VCaP (cell line): ENCODE measurements around the gene SNRPA.

ENCODE experiments used
- H3K27ac ChIP-seq: fragments of 450-650 bp; 2 replicates; pipeline ENCODE4 v1.5.1; 2017
- TF ChIP-seq, protein P1 (sequence below): fragments of 450-650 bp; conservative IDR thresholded peaks from 2 replicates; pipeline ENCODE4 v1.5.1; 2017; ENCODE audit warnings: mild to moderate bottlenecking, moderate library complexity

SNRPA gene

DNA sequence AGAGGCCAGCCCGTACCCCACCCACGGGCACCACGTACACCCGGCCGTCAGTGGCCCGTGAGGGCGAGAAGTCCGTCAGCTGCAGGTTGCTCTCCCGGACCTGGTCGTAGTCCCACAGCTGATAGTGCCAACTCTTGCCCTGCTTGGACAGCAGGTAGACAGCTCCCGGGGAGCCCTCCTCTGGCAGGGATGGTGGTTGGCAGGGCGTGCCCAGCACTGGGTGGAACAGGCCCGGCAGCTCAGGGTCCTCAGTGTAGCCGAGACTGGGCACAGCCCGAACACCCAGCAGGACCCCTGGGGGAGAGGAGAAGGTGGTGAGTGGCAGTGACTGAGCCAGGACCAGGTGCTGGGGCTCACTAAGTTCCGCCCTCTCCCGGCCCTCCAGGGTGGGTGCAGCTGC lies 8.5 kb upstream of the SNRPA start:
- H3K27ac ChIP-seq, result no peak overlapping the region
- TF ChIP-seq, protein P1, sequence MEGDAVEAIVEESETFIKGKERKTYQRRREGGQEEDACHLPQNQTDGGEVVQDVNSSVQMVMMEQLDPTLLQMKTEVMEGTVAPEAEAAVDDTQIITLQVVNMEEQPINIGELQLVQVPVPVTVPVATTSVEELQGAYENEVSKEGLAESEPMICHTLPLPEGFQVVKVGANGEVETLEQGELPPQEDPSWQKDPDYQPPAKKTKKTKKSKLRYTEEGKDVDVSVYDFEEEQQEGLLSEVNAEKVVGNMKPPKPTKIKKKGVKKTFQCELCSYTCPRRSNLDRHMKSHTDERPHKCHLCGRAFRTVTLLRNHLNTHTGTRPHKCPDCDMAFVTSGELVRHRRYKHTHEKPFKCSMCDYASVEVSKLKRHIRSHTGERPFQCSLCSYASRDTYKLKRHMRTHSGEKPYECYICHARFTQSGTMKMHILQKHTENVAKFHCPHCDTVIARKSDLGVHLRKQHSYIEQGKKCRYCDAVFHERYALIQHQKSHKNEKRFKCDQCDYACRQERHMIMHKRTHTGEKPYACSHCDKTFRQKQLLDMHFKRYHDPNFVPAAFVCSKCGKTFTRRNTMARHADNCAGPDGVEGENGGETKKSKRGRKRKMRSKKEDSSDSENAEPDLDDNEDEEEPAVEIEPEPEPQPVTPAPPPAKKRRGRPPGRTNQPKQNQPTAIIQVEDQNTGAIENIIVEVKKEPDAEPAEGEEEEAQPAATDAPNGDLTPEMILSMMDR, result no peak

DNA sequence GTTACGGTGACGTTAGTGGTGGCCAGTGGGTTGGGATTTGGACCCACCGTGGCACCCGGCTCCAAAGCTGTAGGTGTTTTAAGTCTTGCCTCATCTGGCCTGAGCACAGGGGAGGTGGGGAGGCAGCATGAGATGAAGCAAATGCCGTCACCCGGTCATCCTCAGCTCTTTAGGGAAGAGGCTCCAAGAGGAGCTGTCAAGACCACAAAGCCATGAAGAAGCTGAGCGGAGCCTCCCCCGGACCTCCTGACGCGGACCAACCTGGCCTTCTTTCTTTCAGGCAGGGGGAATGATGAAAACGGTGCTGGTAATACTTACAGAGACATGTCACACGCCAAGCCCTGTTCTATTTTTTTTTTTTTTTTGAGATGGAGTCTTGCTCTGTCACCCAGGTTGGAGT lies 8.1 kb upstream of the SNRPA start:
- TF ChIP-seq, protein P1, result no peak

DNA sequence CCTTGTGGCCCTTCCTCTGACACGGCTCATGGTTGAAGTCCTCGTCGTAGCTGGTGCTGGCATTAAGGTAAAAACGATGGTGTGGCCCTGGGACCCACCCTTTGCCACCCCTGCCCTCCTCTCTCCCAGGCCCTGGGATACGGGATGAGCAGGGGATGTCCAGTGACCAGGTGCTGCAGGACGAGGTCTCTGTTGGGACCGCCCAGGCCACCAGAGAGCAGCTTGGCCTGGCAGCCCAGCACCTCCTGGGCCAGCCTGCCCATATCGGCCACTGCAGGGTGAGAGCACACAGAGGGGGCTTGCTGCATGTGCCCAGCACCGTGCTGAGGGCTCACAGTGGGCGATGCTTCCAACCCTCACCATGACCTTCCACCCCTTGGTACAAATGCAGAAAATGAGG lies 7.1 kb upstream of the SNRPA start:
- TF ChIP-seq, protein P1, result no peak
- no peak overlapping the region for H3K27ac ChIP-seq

More for the DNA sequence above, 8.1 kb upstream of the SNRPA start:
- no peak overlapping the region for H3K27ac ChIP-seq

DNA sequence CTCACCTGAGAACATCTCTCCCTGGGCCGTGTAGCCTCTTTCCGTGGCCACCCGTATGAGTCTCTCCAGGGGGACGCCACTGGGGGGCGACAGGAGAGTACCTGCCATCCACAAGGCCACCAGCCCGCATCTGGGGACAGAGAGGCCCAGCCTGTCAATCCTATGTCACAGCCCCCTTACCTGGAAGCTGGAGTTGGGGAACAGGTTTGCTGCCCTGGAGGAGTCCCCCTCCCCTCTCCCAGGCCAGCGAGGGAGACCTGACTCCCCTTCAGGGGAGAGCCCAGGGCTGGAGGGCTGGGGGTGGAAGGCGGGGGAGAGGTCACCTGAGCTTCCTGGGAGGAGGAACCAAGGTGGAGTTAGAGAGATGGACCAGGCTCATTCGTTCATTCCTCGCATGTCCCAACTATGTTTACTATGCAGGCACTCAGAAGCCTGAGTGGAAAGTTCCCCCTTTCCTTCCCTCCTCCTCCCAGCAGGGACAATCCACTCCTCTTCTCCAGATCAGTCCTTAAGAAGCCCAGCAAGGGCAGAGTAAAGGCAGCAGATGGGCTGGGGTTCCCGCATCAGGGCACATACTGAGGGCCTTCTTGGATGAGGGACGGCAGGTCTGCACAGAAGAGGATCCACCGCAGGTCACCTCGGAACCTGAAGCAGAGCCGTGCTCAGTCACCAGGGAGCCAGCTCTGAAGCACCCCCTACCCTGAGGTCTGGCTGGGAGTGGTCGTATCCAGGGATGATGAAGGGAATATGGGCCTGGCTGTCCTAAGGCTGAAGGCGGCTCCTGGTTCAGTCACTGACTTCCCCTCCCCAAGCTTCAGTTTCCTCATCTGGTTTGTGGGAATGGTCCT lies 6.2 kb upstream of the SNRPA start:
- H3K27ac ChIP-seq, result no peak overlapping the region
- TF ChIP-seq, protein P1, result no peak

DNA sequence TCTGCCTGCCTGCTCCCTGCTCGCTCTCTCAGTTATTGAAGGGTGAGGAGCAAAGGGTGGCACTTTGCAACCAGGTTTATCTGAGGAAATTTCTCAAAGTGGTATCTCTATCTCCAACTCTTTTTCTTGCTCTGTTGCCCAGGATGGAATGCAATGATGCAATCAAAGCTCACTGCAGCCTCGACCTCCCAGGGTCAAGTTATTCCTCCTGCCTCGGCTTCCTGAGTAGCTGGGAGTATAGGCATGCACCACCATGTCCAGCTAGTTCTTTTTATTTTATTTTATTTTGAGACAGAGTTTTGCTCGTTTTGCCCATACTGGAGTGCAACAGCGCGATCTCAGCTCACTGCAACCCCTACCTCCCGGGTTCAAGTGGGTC lies 5.6 kb upstream of the SNRPA start:
- H3K27ac ChIP-seq, result no peak overlapping the region
- TF ChIP-seq, protein P1, result no peak

DNA sequence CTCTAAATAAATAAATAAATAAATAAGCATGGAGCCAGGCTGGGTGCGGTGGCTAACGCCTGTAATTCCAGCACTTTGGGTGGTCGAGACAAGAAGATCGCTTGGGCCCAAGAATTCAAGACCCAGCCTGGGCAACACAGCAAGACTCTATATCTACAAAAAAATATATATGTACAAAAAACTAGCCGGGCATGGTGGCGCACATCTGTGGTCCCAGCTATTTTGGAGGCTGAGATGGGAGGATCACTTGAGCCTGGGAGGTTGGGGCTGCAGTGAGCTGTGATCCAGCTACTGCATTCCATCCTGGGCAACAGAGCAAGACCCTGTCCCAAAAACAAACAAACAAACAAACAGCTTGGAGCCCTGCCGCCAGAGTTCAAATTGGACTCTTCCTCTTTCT lies 3.5 kb upstream of the SNRPA start:
- TF ChIP-seq, protein P1, result no peak

DNA sequence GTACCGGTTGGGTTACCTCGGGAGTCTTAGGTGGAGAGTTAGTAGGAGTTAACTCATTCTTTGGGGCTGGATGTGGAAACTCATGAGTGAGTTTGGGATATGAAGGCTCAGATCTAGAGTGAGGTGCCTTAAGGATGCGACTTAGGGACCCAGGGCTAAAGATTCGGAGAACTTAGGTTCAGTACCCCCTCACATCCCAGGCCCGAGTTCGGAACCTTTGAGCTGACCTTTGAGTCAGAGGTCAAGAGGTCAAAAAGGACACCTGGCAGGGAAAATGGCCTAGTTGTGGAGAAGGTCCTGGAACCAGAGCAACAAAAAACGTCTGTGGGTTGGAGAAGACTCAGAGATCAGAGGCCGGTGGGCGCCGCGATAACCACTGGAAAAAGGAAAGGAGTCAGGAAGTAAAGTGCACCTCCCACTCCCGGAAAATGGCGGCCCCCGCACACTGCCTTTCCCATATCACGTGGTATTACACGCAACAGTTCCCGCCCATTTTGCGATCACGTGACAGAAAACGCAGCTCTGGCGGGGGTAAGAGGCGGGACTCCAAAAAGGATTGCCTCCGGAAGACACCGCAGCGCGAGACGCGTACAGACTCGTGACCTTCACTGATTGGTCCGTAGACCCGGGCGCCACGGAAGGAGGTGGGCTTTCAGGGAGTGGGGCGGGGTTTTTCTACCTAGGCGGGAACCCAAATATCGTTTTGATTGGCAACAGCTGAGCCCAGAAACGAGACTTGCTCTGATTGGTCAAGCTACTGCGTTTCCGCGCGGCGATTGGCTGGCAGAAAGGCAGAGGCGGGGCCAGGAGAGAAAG lies 737 bp upstream of the SNRPA start, which contains the start of gene ACTMAP:
Gene ACTMAP, minus strand, starts transcription at position 420 of the 816 bp plus-strand sequence. CDS start 674 bp downstream, outside the sequence.
- H3K27ac ChIP-seq, result peak within 1 kb of the TSS; percentile 92
- TF ChIP-seq, protein P1, result no peak

More for the DNA sequence above, 3.5 kb upstream of the SNRPA start:
- H3K27ac ChIP-seq, result no peak overlapping the region
